Fibroblast of skin of abdomen (primary cell): ENCODE measurements around the gene TLE4.

Experiments used
- DNase-seq: peaks from one replicate; pipeline ENCODE4 v3.0.0-alpha.2; 2013

TLE4 gene

DNA sequence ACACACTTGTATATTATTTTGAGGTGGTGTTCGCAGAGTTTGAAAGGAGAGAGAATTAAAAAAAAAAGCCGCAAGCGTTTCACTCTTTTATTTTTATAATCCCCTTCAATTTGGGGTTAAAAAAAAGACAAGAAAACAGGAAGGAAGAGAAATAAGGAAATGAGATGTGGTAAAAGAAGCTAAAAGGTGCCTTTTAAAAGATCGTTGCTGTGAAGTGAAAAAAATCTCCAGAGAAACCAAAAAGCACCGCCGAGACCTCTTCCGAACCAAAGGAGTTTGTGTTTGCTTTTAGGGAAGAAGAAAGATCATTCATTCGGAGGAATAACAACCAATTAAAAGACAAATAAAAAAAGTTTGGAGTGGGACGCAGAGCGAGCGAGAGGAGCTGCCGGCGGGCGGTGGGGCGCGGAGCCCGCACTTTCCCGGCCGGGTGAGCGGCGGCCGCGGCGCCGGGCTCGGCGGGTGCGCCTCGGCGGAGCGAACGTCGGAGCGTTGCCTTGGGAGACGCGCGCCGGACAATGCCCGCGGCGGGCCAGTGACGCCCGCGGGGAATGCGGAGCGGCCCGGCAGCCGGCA, 355 bp downstream of the TLE4 start:
- no peak for DNase-seq

DNA sequence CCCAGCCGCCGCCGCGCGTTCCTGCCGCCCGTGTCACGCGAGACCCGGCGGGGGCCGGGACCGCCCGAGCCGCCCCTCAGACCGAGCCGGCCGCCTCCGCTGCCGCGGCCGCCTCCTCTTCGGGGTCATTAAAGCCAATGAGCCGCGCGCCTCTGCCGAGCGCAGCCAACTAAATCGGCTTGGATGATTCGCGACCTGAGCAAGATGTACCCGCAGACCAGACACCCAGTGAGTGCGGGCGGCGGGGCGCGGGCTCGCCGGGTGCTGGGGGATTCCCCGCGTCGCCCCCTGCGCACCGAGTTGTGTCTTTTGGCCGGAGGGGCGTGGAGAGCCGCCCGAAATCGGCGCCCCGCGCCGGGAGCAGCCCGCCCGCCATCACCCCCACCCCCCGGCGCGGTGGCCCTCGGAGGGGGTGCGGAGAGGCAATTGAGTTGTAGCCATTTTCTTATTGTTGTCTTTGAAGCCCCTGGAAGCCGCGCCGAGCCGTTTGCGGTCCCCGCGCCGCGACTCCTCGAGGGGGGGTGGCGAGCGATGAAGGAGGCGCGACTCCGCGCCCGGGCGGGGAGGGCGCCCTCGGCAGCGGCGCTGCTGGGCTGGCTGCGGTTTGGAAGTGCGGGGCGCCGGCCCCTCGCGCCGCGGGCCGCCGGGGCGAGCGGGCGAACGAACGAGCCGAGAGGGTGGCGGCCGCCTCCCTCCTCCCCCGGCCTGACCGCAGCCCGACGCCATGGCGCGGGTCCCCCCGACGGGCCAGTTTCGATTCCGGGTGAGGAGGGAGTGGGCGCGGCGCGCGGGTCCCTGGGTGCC, 1.0 kb downstream of the TLE4 start:
- DNase-seq = peak; percentile 52

DNA sequence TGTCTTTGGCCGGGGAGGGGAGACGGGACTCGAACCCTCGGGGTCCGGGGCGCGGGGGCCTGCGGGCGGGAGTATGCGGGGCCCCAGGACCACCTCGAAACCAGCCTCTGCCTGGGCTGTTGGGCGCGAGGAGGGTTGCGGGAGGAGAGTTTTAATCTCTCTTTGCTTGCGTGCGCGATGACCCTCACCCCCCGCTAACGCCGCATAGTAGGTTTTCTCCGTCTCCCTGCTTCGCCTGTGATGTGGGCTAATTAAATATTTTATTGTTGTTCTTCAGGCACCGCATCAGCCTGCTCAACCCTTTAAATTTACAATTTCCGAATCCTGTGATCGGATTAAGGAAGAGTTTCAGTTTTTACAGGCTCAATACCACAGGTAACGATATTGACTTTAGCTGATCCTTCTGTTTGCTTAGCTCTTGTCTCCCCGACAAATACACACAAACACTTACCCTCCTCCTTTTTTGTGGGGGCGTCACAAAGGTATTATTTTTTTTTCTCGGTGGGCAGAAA, 1.7 kb downstream of the TLE4 start:
- no peak for DNase-seq

DNA sequence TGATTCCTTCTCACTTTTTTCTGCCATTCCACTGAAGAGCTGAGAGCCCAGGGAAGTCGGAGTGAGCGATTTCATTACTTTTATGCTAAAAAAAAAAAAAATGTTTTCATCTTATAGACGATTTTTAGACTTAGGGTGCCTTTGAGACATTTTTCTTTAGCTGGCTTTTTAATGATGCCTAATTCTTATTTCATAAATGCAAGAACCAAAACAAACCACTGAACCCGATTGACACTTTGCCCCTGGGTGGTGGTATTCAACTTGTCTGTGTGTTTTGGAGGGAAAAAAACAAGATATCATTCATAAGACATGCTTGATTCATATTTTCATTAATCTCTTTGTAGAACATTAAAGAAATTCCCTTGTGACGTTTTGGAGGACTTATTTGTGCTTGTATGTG, 2.4 kb downstream of the TLE4 start:
- no peak for DNase-seq

DNA sequence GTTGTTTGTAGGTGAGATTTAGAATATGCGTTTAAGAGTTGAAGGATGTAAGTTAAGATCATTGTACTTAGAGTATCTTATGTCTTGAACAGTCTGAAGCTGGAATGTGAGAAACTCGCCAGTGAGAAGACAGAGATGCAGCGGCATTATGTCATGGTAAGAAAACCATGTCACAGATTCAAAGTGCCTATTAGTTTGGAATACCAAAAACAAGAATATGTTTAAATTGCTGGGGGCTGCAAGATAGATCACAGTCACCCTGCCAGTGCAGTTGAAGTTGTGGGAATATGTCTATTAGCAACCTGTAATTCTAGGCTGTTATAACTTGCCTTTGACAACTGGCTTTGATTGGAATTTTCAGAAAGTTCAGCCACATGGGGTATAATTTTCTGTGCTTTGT, 3.0 kb downstream of the TLE4 start:
- DNase-seq = peak; percentile 44

DNA sequence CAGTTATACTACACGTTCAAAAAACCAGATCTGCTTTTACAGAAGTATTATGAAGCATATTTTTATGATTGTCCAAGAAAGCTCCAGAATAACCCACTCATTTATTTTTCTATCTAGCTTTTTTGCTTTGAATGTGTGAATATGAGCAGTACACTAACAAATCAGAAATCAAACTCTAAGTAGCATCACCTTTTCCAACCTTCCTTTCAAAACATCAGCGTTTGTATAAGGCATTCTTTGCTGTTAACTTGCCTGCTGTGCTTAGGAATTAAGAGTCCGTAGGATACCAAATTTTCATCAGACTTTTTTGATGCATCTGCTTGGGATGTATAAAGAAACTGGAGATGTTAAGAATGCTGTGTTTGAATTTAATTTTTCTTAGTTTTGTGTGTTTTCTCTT, 3.8 kb downstream of the TLE4 start:
- DNase-seq = no peak

DNA sequence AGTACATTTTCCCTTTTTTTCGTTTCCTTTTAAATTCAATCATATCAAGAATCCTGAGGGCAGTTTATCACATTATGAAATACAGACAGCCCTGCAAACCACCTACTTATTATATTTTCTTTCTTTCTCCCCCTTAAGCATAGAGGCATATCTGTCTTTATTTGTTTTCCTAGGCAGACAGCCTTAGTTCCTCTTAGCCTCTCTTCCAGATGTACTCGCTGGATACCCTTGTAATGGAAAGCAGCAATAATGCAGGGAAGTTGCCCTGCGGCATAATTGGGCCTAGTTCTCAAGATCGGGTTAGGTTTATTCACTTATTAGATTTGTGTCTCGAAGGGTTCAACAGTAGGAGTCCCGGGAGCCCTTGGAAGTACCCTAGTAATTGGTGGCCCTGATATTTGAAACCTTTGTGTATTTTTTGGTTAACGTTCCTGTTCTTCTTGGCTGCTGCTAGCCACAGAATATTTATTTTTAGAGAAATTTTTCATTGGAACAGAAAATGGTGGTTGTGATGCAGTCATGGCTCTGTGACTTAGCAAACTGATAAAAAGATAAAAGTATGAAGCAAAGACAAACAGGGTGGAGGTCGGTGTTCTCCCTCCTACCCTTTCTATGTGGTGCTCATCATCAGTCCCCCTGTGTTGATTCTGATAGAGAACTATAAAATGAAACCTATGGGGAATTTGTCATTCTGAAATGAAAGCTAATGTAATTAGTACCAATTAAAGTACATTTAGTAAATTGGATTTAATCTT, 6.4 kb downstream of the TLE4 start:
- no peak for DNase-seq

DNA sequence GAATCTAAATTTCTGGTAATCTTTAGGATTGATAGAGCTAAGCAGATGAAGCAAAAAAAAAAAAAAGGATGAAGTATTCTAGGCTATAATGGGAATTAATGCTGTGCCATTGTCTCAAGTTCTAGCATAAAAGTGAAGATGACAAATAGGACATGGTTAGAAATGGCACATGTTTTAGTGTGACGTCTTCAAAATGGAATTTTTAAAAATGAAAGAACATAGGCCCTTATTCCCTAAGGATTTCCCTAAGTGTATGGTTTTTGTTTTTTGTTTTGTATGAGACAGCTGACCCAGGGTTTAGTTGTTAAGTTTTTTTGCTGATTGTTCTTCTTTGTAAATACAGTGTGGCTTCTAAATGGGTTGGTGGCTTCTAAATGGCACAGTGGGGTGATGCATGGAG, 7.1 kb downstream of the TLE4 start:
- no peak for DNase-seq

DNA sequence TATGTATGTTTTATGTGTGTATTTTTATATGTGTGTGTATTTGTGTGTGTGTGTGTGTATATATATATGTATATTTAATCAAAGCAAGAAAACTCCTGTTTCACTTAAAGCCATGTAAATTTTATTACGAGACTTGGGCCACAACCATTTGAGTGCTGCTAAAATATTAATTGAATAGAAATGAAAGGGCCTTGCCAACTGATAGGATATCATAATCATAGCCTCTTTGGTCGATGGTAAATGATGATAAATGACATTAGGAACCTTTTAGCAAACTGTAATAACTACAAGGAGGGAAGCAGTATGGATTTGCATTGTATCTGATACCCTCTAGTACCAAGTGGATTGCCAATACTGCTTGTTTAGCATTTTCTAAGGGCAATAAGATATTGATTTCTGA, 7.9 kb downstream of the TLE4 start:
- no peak for DNase-seq

DNA sequence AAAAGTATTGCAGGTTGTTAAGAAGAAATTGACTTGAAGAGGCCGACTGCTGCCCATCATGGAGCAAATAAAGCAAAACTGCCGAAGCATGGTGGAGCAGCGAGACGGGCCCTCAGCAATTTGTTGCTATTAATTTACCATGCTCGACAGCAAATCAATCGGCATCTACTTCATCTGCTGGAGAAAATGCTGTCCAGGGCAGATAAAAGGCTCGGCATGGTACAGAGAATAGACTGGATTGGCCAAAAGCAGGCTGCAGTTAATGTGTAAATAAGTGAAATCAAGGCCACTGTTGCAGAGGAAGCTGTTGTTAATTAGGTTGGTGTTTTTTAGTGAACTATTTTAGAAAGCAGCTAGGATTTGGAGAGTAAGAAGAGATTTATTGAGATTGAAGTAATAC, 8.3 kb downstream of the TLE4 start:
- DNase-seq = no peak

DNA sequence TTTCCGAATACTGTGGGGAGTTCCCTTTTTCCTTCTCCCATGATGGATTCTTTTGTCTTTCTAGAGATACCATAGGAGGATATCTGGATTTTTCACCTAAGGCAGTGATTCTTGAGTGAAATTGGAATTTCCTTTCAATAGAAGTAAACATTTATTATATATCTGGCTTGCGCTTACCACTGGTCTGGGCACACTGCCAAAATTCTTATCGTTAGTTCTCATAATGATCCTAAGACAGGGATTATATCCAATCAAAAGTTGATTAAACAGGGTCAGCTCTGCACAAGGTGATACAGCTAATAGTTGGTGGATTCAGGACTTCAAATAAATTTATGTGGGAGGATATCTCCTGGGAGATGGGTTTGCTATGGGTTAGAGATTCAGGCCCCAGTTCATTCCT, 9.6 kb downstream of the TLE4 start:
- peak; percentile 54 for DNase-seq

DNA sequence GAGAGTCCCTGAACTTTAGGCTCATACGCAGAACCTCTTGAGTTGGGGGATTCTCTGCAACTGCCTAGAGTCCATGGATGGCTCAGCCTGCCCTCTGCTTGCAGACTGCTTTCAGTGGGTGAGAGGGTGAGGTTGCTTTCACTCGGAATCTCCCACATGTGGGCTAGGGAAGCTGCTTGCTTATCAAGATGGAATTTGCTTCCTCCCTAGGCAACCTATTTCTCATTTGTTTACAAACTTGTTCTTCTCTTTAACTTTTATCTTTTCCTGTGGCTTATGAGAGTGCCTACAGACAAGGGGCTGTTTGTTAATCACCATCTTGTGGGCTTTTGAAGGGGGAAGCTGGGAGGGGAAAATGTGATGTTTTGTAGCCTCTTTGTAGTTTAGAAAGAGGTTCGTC, 10.0 kb downstream of the TLE4 start:
- peak; percentile 79 for DNase-seq

DNA sequence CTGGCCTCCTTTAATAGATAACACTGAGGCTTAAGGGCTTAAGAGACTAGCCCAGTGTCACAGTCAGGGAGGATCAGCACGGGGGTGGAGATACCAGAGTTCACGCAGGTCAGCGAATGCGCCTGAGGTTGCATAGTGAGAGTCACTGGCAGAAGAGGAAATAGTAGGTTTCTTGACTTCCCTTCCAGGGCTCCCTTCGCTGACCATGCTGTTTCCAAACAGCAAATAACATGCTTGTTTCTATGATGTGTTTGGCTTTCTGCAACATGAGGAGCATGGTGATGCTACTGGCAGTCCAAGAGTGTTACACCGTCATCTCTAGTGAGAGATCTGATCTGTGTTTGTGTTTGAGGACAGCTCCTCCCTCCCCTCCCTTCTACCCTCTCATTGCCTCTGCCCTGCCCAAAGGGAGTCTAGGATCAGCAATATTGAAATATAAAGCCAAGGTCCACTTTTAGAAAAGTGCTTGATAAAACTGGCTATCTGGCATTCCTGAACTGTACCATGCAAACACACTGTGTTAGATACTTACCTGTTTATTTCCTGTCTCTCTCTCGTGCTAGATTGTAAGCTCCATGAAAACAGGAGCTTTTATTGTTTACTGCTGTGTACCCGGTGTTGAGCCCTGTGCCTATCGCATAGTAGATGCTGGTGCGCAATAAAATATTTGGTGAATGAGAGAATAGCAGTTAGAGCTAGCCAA, 12.3 kb downstream of the TLE4 start:
- no peak for DNase-seq

DNA sequence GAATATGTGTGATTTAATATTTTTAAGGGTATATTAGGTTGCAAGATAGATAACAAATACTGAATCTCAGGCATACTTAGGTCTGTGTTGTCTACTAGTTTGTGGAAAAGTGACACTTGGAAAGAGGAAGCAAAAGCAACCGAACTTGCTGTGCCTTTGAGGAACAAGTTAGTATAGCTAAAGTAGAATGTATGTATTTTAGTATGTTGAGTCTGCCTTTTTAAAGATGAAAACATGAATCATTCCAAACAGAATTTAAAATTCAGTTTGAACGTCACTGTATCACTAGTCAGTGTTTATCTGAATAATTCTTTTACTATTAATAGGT, 12.9 kb downstream of the TLE4 start:
- DNase-seq = no peak

DNA sequence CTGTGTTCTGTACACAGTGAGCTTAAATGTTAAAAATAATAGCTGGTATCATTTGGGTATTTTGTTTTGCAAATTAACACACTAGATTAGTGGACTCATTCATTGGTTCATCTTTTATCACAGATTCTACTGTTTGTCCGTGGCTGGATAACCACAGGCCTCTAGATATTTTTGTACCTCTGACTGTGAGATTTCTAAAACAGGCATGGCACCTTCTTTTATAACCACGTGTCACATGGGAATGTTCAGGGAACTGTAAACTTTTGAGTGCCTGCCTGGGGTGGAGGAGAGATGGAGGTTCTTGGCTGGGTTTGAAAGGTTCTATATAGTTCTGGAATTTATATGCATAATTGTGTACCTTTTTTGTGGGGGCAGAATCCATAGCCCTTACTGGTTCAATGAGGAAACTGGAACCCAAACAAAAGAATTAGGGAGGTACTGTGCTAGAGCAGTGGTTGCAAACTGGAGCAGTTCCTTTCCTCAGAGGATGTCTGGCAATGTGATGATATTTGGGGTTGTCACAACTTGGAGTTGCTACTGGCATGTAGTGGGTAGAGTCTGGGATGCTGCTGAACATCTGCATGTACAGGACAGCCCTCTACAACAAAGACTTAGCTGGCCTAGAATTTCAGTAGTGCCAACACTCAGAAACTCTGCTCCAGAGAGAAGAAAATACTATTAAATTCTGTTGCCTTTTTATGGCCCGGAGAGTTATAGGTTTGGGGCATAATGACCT, 16.9 kb downstream of the TLE4 start:
- no peak for DNase-seq

DNA sequence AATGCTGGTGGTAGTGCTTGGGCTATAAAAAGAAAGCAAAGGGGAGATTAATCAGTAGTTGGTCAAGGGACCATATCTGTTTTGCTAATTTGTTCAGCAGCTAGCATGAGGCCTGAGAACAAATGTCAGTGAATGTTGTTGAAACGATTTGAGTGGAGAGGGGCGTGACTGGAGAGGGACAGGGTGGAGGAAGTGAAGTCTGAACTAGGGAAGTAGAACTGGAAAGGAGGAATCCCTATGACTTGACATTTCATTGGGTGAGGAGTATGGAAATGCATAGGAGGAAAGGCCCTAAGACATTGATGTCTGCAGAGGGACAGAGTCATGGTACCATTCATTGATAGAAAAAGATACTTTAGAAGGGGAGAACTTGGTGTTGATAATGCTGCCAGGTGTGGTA, 19.7 kb downstream of the TLE4 start:
- DNase-seq = no peak

DNA sequence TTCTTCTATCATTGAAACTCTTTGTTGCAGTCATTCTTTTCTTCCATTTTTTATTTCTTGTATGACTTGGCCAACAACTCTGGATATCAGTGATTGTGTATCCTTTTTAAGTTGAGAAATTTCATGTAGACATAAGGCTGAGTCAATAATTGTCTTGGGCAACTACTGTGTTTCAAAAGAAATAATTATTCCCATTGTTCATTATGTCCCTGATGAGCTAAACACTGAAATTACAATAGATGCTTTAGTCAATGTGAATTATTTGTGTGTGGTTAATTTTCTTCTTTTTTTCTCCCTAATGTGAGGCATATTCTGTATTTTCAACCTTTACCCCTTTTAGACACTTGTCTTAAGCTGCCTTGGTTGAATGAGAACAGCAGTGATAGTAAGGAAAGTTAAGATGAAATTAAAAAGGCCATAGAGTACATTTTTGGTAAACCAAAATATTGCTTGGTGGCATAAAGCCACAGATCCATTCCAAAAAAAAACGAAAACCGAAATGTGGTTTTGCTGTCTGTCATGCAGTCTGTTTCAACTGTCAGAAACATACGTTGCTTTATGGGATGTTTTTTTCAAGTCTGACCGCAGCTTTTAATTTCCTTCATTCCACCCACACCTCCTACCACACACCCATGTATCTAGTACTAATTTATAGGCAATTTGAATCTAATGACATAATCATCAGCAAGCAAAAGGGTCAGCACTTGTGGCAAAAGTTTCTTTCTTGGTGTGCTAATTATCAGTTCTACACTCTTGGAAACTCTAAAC, 21.1 kb downstream of the TLE4 start:
- peak; percentile 64 for DNase-seq

DNA sequence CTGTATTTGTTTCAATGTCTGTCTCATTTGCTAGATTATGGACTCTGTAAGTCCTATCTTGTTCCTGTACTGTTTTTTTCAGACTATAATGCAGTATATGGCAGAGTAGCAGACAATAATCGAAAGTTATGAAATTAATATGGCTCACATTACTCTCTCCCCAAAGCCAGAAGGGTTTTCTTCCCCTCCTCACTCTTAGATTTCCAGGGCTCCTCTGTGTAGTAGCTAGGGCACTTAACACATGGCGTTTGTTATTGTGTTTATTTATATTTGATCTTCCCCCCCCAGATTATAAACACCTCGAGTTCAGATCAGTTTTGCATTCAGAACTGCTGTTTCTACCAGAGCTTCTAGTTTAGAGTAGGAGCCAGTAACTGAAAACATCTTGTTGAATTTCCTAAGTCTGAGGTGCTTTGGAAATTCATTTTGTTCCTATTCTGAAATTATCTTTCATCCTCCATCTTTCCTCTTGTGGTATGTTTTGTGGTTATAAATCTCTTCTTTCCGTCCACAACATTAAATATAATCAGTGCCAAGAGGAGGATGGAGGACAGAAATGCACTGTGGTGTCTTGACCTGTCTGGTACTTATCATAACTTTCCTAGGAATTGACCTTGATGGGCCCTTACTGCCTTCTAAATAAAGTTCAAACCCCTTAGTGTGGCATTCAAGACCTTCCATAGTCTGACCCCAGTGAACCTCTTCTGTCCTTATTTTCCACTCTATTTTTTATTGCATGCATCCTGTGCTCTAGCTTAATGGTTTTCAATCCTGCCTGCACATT, 27.0 kb downstream of the TLE4 start:
- no peak for DNase-seq

DNA sequence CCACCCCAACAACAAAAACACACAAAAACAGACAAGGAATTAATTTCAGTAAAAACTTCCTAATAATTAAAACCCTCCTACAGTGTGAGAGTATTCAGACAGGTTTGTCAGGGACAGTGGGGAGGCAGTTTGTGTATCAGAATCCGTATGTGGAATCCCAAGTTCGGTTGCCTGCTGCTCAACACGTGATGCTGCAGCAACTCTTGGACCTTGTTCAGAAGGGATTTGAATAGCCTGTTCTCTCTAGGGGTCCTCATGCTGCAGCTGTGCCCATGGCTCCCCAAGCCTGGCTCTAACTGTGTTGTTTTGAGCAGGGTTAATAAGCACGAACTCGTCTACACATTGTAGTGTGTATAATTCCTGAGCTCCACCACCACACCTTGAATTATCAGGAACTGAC, 28.7 kb downstream of the TLE4 start:
- no peak for DNase-seq

DNA sequence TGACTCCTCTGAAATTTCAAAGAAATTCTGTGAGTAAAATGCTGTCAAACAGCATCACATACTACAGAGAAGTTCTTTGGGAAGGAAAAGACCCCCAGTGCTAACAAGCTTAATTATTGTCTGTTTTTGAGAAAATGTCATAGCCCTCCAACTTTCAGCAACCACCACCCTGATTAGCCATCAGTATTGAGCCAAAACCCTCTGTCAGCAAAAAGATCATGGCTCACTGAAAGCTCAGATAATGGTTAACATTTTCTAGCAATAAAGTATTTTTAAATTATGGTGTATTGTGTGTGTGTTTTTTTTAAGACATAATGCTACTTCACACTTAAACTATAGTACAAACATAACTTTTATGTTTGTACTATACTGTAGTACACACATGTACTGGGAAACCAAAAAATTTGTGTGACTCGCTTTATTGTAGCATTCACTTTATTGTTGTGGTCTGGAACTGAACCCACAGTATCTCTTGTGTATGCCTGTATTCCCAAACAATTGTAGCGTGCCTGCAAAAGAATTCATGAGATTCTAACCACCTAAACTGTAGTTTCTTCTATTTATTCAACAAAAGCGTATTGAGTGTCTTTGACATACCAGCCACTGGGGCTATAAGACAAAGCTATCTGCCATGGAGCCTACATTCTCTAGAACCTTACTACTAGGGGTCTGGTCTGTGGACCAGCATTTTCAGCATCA, 31.6 kb downstream of the TLE4 start:
- DNase-seq = peak; percentile 23
